ENCODE measurements around the gene TUBA4A.
"Not testable (repeated sequence)": the region's sequence is repeated elsewhere in the genome, so short reads cannot be mapped to it uniquely, and the experiment has no call there.

TUBA4A gene

GRCh38 chr2:219209236-219210195, 44.2 kb downstream of the TUBA4A start:
- DNase-seq: no peak

- no peak for DNase-seq
These were observed 45.6 kb downstream of the TUBA4A start for GRCh38 chr2:219207884-219208740.

GRCh38 chr2:219207134-219207883, 46.4 kb downstream of the TUBA4A start:
- no peak for DNase-seq

GRCh38 chr2:219206328-219207133, 47.2 kb downstream of the TUBA4A start, which contains the start of gene ZFAND2B:
Gene ZFAND2B, plus strand, starts transcription at chr2:219206782. Its CDS starts 206 bp downstream, at chr2:219206988.
- DNase-seq: peak; percentile 96

GRCh38 chr2:219205981-219206327, 47.8 kb downstream of the TUBA4A start:
- no peak for DNase-seq

GRCh38 chr2:219205165-219205538, 48.6 kb downstream of the TUBA4A start:
- DNase-seq: no peak

- no peak for DNase-seq
These were observed 49.1 kb downstream of the TUBA4A start for GRCh38 chr2:219204425-219205164.

GRCh38 chr2:219201331-219201730, 52.4 kb downstream of the TUBA4A start:
- DNase-seq: not testable (repeated sequence)

- DNase-seq: not testable (repeated sequence)
These were observed 53.0 kb downstream of the TUBA4A start for GRCh38 chr2:219200502-219201326.

Data from stimulated activated CD4-positive, alpha-beta T cell treated with anti-CD3 and anti-CD28 coated beads, Interleukin-4, amount 100 ng/mL, for 1 hour (primary cell).